GM12873 (cell line): ENCODE measurements around the gene LRP6.

ENCODE experiments used
- CTCF ChIP-seq: IDR thresholded peaks from 2 replicates; pipeline ENCODE4 v1.5.1; 2012; ENCODE audit warnings: low read depth, mild to moderate bottlenecking, moderate library complexity, low read length, control low read depth; ENCODE audit not compliant: insufficient read depth; ENCODE audit errors: missing control alignments

The LRP6 gene

GRCh38 chr12:12138203-12139154 lies 128.4 kb downstream of the LRP6 start:
- TF ChIP-seq CTCF, result no peak

DNA sequence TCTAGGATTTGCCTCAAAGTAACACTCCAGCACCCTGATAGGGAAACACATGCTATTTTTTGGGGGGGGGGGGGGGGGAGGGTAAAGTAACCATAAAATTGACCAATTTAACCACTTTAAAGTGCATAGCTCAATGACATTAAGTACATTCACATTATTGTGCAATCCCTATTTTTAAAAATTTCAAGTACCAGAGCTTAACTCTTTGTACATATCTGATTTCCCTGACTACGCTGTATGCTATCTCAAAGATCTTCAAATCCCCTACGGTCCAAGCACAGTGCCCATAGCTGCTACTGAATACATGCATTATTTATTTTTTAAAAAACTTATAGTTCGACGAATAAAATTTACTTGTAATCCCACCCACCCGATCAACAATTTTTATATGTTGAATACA lies 133.1 kb downstream of the LRP6 start:
- no peak for TF ChIP-seq CTCF

GRCh38 chr12:12133259-12133658 lies 133.6 kb downstream of the LRP6 start:
- TF ChIP-seq CTCF, result no peak

DNA sequence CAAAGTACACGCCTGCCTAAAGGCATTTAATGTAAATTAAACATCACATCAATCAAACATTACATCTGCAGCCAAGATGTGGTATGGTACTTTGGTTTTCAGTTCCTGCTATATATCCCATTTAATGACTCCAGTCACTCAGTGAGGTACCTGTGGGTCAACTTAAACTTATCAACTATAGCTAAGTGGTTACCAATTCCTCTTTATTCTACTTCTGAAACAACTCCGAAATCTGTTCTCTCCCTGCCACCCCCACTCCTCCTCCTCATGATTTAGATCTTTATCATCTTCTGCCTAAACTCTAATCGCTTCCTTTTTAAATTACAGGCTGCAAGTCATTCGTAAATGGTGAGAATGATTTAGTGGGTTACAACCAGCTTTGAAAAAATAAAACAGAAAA lies 138.2 kb downstream of the LRP6 start:
- no peak for TF ChIP-seq CTCF

- no peak for TF ChIP-seq CTCF
Measured at GRCh38 chr12:12127304-12127703, 139.5 kb downstream of the LRP6 start.

GRCh38 chr12:12126551-12126950 lies 140.3 kb downstream of the LRP6 start:
- no peak for TF ChIP-seq CTCF

DNA sequence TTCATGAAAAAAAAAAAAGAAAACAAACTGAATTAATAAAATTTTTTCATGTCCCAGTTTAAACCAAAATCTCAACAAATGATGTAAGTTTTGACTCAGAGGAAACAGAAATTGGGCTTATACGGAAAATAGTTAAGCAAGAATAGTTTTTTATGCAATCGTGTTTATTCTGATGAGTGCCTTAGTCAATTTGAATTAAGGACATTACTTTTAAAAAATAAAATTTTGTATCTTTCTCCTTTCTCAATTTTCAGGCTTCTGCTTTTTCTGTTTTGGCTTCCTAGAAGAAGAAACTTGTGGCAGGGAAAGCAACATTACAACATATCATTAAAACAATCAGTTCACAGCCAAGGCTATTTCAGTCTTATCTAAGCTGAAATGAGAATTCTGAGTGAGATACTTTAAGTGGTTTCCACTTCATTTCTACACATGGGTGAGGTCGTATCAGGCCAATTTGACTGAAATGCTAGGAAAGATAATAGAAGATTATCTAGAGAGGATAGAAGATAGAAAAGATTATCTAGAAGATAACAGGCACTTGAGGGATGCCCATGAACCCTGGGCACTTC lies 143.7 kb downstream of the LRP6 start:
- TF ChIP-seq CTCF, result no peak
